DOHH2 (cell line): Measurements from ENCODE around the gene NAA11.

ENCODE experiments used
- H3F3A ChIP-seq: fragments of 200-600 bp; sonication (generic), shearing (Covaris generic); 2 replicates; pipeline ENCODE4 v1.6.0; 2016; ENCODE audit warnings: antibody characterized with exemption, mild to moderate bottlenecking; ENCODE audit not compliant: control insufficient read depth, insufficient read depth
- H3K27ac ChIP-seq: fragments of 200-600 bp; sonication (generic); 2 replicates; pipeline ENCODE4 v1.5.1; 2014; ENCODE audit warnings: low read depth, mild to moderate bottlenecking, low read length, moderate library complexity
- H3K27me3 ChIP-seq: fragments of 200-600 bp; sonication (generic); 2 replicates; pipeline ENCODE4 v1.6.1; 2014; ENCODE audit warnings: mild to moderate bottlenecking, low read length, mixed read lengths; ENCODE audit not compliant: control insufficient read depth
- H3K36me3 ChIP-seq: fragments of 200-600 bp; sonication (generic); 2 replicates; pipeline ENCODE4 v1.6.1; 2014; ENCODE audit warnings: mild to moderate bottlenecking, low read length, moderate library complexity, mixed read lengths; ENCODE audit not compliant: control insufficient read depth
- H3K4me1 ChIP-seq: fragments of 200-600 bp; sonication (generic); 2 replicates; pipeline ENCODE4 v1.6.1; 2014; ENCODE audit warnings: mild to moderate bottlenecking, low read length, mixed read lengths; ENCODE audit not compliant: control insufficient read depth
- H3K4me2 ChIP-seq: fragments of 200-600 bp; sonication (generic); 2 replicates; pipeline ENCODE4 v1.6.0; 2014; ENCODE audit warnings: mild to moderate bottlenecking, low read length, moderate library complexity
- H3K4me3 ChIP-seq: fragments of 200-600 bp; sonication (generic); 2 replicates; pipeline ENCODE4 v1.5.1; 2014; ENCODE audit warnings: mild to moderate bottlenecking, low read length, mixed read lengths
- H3K79me2 ChIP-seq: fragments of 200-600 bp; sonication (generic); 2 replicates; pipeline ENCODE4 v1.6.1; 2014; ENCODE audit warnings: mild to moderate bottlenecking, low read length, mixed read lengths; ENCODE audit not compliant: control insufficient read depth
- H3K9me2 ChIP-seq: fragments of 200-600 bp; sonication (generic); replicated peaks from 2 replicates; pipeline ENCODE4 v1.6.1; 2014; ENCODE audit warnings: mild to moderate bottlenecking, low read length, mixed read lengths; ENCODE audit not compliant: control insufficient read depth
- H3K9me3 ChIP-seq: fragments of 200-600 bp; sonication (generic); 2 replicates; pipeline ENCODE4 v1.6.1; 2014; ENCODE audit warnings: antibody characterized with exemption, low read length, mixed read lengths; ENCODE audit not compliant: control insufficient read depth, insufficient read depth
- H4K20me1 ChIP-seq: fragments of 200-600 bp; sonication (generic); 2 replicates; pipeline ENCODE4 v1.6.0; 2014; ENCODE audit warnings: low read depth, mild to moderate bottlenecking, antibody characterized with exemption, low read length, moderate library complexity; ENCODE audit not compliant: control insufficient read depth, insufficient read depth
- CTCF ChIP-seq: fragments of 200-600 bp; sonication (generic); IDR thresholded peaks from one replicate; pipeline ENCODE4 v1.5.1; 2014; ENCODE audit warnings: antibody characterized with exemption, mild to moderate bottlenecking, low read depth, low read length; ENCODE audit not compliant: poor library complexity, severe bottlenecking
- EZH2phosphoT487 ChIP-seq: fragments of 200-600 bp; sonication (generic); IDR thresholded peaks from 2 replicates; pipeline ENCODE4 v1.6.1; 2017; ENCODE audit warnings: borderline replicate concordance, mild to moderate bottlenecking, antibody characterized with exemption, low read length, moderate library complexity, mixed read lengths

Gene NAA11

GRCh38 chr4:79357365-79357764, 31.5 kb upstream of the NAA11 start:
- H3K4me1 ChIP-seq: no peaks in the 10 kb centered on the region
- no peaks in the 10 kb centered on the region for H3K36me3 ChIP-seq
- no peaks in the 10 kb centered on the region for H3K27me3 ChIP-seq
- no peaks in the 10 kb centered on the region for H3K79me2 ChIP-seq
- H3K4me2 ChIP-seq: no peak overlapping the region
- no peaks in the 10 kb centered on the region for H3K9me3 ChIP-seq
- TF ChIP-seq EZH2phosphoT487 (no peak), CTCF (no peak)
- H4K20me1 ChIP-seq: no peaks in the 10 kb centered on the region
- no peak overlapping the region for H3K27ac ChIP-seq
- no peaks in the 10 kb centered on the region for H3F3A ChIP-seq
- H3K4me3 ChIP-seq: no peak overlapping the region
- H3K9me2 ChIP-seq: no peaks in the 10 kb centered on the region

- no peak for TF ChIP-seq EZH2phosphoT487
- TF ChIP-seq CTCF: no peak
- Histone ChIP-seq H3K27ac (no peak overlapping the region), H3K4me1 (no peaks in the 10 kb centered on the region), H3K4me3 (no peak overlapping the region), H3K9me3 (no peaks in the 10 kb centered on the region), H4K20me1 (no peaks in the 10 kb centered on the region), H3K4me2 (no peak overlapping the region), H3K36me3 (no peaks in the 10 kb centered on the region), H3K9me2 (no peaks in the 10 kb centered on the region), H3K79me2 (no peaks in the 10 kb centered on the region), H3F3A (no peaks in the 10 kb centered on the region), H3K27me3 (no peaks in the 10 kb centered on the region)
These were observed 27.2 kb upstream of the NAA11 start for GRCh38 chr4:79353075-79353474.

- H3F3A ChIP-seq: no peaks in the 10 kb centered on the region
- no peak for TF ChIP-seq EZH2phosphoT487
- no peak overlapping the region for H3K4me3 ChIP-seq
- no peaks in the 10 kb centered on the region for H3K4me1 ChIP-seq
- H3K9me2 ChIP-seq: no peaks in the 10 kb centered on the region
- no peaks in the 10 kb centered on the region for H4K20me1 ChIP-seq
- no peaks in the 10 kb centered on the region for H3K27me3 ChIP-seq
- no peaks in the 10 kb centered on the region for H3K36me3 ChIP-seq
- H3K79me2 ChIP-seq: no peaks in the 10 kb centered on the region
- H3K9me3 ChIP-seq: no peaks in the 10 kb centered on the region
- H3K4me2 ChIP-seq: no peak overlapping the region
- no peak overlapping the region for H3K27ac ChIP-seq
These were observed 22.5 kb upstream of the NAA11 start for GRCh38 chr4:79348405-79348804.

- no peak overlapping the region for H3K4me2 ChIP-seq
- H3K27ac ChIP-seq: no peak overlapping the region
- H3K4me1 ChIP-seq: no peaks in the 10 kb centered on the region
- H3K4me3 ChIP-seq: no peak overlapping the region
- no peaks in the 10 kb centered on the region for H4K20me1 ChIP-seq
- no peaks in the 10 kb centered on the region for H3K27me3 ChIP-seq
- no peaks in the 10 kb centered on the region for H3K9me3 ChIP-seq
- no peaks in the 10 kb centered on the region for H3K9me2 ChIP-seq
- no peaks in the 10 kb centered on the region for H3K79me2 ChIP-seq
- TF ChIP-seq CTCF (no peak), EZH2phosphoT487 (no peak)
- H3K36me3 ChIP-seq: no peaks in the 10 kb centered on the region
- no peaks in the 10 kb centered on the region for H3F3A ChIP-seq
These were observed 16.2 kb upstream of the NAA11 start for GRCh38 chr4:79341893-79342653.
